Stimulated activated CD4-positive, alpha-beta T cell treated with anti-CD3 and anti-CD28 coated beads, Interleukin-12 subunit alpha, Interleukin-12 subunit beta, amount 100 ng/mL, for 24 hours (primary cell): ENCODE results near the gene ALKBH7.
"Not testable (repeated sequence)": the region's sequence is repeated elsewhere in the genome, so short reads cannot be mapped to it uniquely, and the experiment has no call there.

ENCODE experiments used
- DNase-seq, 2 experiments: peaks; one replicate each; pipeline ENCODE4 v3.0.0-alpha.2; 2020; ENCODE audit warnings: low read depth in 2 of 2

Gene ALKBH7

GRCh38 chr19:6372594-6373095, at the start of gene ALKBH7:
Gene ALKBH7 (plus strand): TSS chr19:6372794. CDS start chr19:6372821, 27 bp downstream.
- peak; percentile 87 to 94 for DNase-seq

- DNase-seq, result no peak
These were observed 47.8 kb upstream of the ALKBH7 start for GRCh38 chr19:6324757-6325156.

GRCh38 chr19:6325614-6326013, 47.0 kb upstream of the ALKBH7 start:
- no peak for DNase-seq

- no peak for DNase-seq
These were observed 45.8 kb upstream of the ALKBH7 start for GRCh38 chr19:6326815-6327214.

GRCh38 chr19:6333439-6333838, 39.2 kb upstream of the ALKBH7 start, which contains the start of gene ACER1:
Gene ACER1 (minus strand): TSS chr19:6333612. CDS start chr19:6333551, 61 bp downstream.
- no peak for DNase-seq

- no peak for DNase-seq
These were observed 37.9 kb upstream of the ALKBH7 start for GRCh38 chr19:6334490-6335285.

- DNase-seq, result no peak
These were observed 31.9 kb upstream of the ALKBH7 start for GRCh38 chr19:6340493-6341201.

GRCh38 chr19:6343462-6343861, 29.1 kb upstream of the ALKBH7 start:
- DNase-seq, result no peak

GRCh38 chr19:6349271-6349670, 23.3 kb upstream of the ALKBH7 start:
- not testable (repeated sequence) for DNase-seq

GRCh38 chr19:6350688-6351087, 21.9 kb upstream of the ALKBH7 start:
- DNase-seq, result no peak

- DNase-seq, result no peak
These were observed 20.0 kb upstream of the ALKBH7 start for GRCh38 chr19:6352381-6353165.

GRCh38 chr19:6354098-6354674, 18.4 kb upstream of the ALKBH7 start:
- no peak for DNase-seq

GRCh38 chr19:6355321-6356040, 17.1 kb upstream of the ALKBH7 start:
- not testable (repeated sequence) for DNase-seq

GRCh38 chr19:6357174-6357573, 15.4 kb upstream of the ALKBH7 start:
- DNase-seq, result no peak

- DNase-seq, result no peak
These were observed 14.6 kb upstream of the ALKBH7 start for GRCh38 chr19:6358003-6358402.

- DNase-seq, result no peak
These were observed 12.8 kb upstream of the ALKBH7 start for GRCh38 chr19:6359568-6360341.

- DNase-seq, result not testable (repeated sequence)
These were observed 12.1 kb upstream of the ALKBH7 start for GRCh38 chr19:6360445-6360844.

GRCh38 chr19:6360857-6361216, 11.8 kb upstream of the ALKBH7 start:
- not testable (repeated sequence) for DNase-seq

GRCh38 chr19:6362027-6362350, 10.6 kb upstream of the ALKBH7 start:
- DNase-seq, result peak in 1 of 2 experiments; percentile 17

GRCh38 chr19:6362351-6362801, 10.2 kb upstream of the ALKBH7 start:
- no peak for DNase-seq
